ENCODE results near the gene SARDH.

Gene SARDH

GRCh38 chr9:133666845-133667244 lies 71.3 kb downstream of the SARDH start:
- DNase-seq (ENCODE audit: low spot score) = no peak

GRCh38 chr9:133666387-133666786 lies 71.8 kb downstream of the SARDH start:
- DNase-seq (ENCODE audit: low spot score) = no peak

GRCh38 chr9:133665535-133665934 lies 72.6 kb downstream of the SARDH start:
- DNase-seq (ENCODE audit: low spot score) = no peak

GRCh38 chr9:133665096-133665495 lies 73.1 kb downstream of the SARDH start:
- no peak for DNase-seq (ENCODE audit: low spot score)

- DNase-seq (ENCODE audit: low spot score) = no peak
Measured at GRCh38 chr9:133664173-133665050, 73.7 kb downstream of the SARDH start.

GRCh38 chr9:133661846-133662540 lies 76.2 kb downstream of the SARDH start:
- DNase-seq (ENCODE audit: low spot score) = no peak

- DNase-seq (ENCODE audit: low spot score) = no peak
Measured at GRCh38 chr9:133659516-133659915, 78.6 kb downstream of the SARDH start.

- peak; percentile 25 for DNase-seq (ENCODE audit: low spot score)
Measured at GRCh38 chr9:133658442-133659431, 79.4 kb downstream of the SARDH start.

GRCh38 chr9:133657120-133657661 lies 81.0 kb downstream of the SARDH start:
- DNase-seq (ENCODE audit: low spot score) = no peak

GRCh38 chr9:133656211-133657119 lies 81.7 kb downstream of the SARDH start:
- DNase-seq (ENCODE audit: low spot score) = no peak

- DNase-seq (ENCODE audit: low spot score) = no peak
Measured at GRCh38 chr9:133655701-133656100, 82.5 kb downstream of the SARDH start.

DNA sequence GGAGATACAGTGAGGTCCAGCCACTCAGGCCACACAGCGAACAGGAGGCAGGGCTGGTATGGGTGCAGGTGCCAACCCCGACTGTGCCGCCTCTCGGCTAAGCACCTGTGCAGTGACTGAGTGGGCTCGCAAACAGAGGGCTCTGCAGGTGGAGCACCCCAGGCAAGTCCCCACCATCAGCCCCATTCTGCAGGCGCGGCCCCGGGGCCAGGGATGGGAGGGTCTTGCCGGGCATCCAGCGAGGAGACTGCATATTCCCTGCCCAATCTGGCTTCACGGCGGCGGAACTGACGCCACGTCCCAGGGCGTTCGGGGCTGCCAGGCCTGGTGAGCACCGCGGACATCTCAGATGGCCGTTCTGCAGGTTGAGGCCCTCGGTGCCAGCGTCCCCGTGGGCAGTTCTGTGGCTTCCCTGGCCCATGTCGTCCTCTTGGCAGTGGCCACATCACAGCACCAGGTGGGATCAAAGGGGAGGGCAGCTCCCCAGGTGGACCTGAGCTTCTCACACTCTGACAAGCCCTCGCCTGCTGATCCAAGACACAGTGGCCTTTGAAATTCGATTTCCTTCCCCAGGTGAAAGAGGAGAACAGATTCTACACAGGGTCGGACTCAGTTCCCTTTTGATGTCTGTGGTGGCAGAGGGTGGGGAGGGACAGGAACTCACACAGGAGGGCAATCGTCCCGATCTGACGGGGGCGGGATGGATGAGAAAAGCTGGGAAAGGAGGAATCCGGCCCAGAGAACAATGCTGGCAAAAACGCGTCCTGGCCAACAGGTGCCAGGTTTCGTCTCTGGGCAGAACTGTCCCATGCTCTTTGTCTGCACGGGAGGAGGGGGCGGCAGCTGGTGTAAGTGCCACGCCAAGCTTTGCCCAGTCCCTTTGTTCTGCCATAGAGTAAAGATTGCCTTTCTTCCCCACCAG lies 83.2 kb downstream of the SARDH start:
- DNase-seq (ENCODE audit: low spot score) = no peak

- DNase-seq (ENCODE audit: low spot score) = no peak
Measured at GRCh38 chr9:133653638-133654037, 84.5 kb downstream of the SARDH start.

DNA sequence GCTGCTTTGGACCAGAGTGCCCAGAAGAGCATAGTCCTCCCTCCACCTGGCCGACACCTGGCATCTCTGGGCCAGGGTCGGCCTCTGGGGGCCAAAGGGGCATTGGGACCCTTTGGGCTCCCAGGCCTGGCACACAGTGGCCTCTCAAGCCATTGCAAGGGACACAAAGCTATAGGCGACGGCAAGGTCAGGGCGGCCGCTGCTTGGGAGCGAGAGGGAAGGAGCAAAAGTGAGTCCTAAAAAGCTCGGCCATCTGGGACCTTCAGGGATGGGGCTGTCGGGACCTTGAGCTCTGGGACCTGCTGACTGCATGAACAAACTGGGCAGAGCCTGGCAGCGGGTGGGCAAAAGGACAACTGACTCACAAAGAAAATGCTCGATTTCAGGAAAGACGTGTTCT lies 88.1 kb downstream of the SARDH start:
- no peak for DNase-seq (ENCODE audit: low spot score)

DNA sequence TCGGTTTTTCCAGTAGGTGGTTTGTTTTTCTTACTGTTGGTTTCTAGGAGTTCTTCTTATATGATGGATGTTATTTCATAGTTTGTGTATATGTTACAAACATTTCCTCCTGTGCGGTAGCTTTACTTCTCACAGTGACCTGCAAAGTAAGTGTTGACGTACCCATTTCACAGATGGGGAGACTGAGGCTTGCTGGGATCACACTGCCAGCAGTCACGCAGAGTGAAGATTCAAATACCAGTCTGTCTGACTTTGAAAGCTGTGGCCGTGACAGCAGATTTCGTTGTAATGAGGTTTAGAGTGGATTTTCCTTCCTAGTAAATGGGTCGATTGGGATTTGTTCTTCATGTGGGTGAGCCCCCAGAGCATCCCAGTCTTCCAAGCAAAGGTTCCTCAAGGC lies 89.0 kb downstream of the SARDH start:
- DNase-seq (ENCODE audit: low spot score) = no peak

DNA sequence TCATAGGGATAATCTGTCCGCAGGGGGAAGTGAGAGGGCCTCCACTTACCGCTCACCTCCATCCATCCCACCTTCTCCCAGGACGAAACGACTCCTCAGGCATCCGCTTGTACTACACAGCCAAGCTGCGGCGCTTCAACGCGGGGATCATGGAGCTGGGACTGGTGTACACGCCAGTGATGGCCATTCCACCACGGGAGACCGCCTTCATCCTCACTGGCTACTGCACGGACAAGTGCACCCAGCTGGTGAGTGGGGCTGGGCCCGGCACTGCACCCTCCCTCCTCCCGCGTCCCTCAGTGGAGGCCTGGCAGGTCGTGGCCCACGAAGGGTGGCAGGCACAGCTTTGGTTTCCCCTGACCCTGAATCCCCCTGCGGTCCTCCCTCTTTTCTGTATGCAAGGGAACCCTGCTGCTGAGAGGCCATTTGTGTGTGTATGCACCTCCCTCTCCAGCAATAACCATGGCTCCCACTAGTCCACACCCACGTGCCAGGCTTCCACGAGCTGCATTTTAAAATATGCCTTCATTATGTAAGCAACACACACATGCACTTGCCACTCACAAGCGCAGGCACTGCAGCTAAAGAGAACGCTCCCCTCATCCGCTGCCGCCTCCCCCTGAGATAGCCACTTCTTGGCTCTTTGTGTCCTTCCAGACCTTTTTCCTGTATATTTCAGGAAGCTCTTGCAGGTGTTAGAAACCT lies 90.2 kb downstream of the SARDH start:
- DNase-seq (ENCODE audit: low spot score) = no peak

- DNase-seq (ENCODE audit: low spot score) = no peak
Measured at GRCh38 chr9:133647148-133647547, 91.0 kb downstream of the SARDH start.

DNA sequence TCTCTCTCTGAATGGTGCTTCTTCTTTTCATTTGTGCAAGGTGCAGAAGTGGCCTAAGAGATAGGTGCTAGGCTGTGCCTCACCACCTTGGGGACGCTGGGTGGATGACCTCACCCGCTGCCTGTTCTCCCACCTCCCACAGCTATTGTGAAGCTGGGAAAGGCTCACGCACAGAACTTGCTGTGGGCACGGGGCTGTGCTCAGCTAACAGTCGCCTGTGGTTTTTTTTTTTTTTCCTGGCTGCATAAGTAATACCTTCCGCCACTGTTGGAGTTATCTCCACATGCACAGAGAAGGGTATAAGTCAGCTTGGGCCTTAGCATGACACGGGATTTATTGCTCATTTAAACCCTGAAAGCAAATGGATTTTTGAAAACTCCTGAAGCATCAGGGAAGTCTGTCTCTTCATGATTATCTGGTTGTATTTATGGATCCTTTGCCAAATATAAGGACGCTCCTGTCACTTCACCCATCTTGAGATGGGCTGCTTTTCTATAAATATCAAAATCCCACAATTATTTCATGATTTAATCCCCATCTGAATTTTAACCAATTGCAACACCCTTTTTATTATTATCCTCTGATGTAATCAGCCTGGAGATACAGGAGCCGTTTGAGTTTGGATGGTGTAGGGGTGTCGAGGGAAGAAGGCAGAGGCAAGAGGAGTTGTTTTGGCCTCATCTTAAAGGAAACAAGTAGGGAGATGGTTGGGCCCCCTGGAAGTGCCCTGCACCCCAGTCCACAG lies 93.0 kb downstream of the SARDH start:
- DNase-seq (ENCODE audit: low spot score) = no peak

Data from COLO829 (cell line).